Smooth muscle cell (in vitro differentiated cells): ENCODE results near the gene GRAPL. TPM values are rescaled to one million over a fixed set of nuclear protein-coding genes. Genes with fewer than 3 reads are reported as not detected.
"Not testable (repeated sequence)": the region's sequence is repeated elsewhere in the genome, so short reads cannot be mapped to it uniquely, and the experiment has no call there.

Experiments used
- DNase-seq: peaks from one replicate; lab custom pipeline; 2025; ENCODE audit not compliant: unreplicated experiment; lab: John Stamatoyannopoulos, UW
- H2AFZ ChIP-seq: fragments of 200-600 bp; sonication (generic); 2 replicates; pipeline ENCODE4 v1.6.0; 2016; ENCODE audit warnings: antibody characterized with exemption, low read depth, mild to moderate bottlenecking
- H3F3A ChIP-seq: fragments of 200-600 bp; sonication (generic); 2 replicates; pipeline ENCODE4 v1.6.0; 2017; ENCODE audit warnings: antibody characterized with exemption, low read depth
- H3K27ac ChIP-seq: fragments of 200-600 bp; sonication (generic); 2 replicates; pipeline ENCODE4 v1.5.1; 2016; ENCODE audit warnings: low read depth, mild to moderate bottlenecking
- H3K27me3 ChIP-seq: fragments of 200-600 bp; sonication (generic); 2 replicates; pipeline ENCODE4 v1.6.1; 2016; ENCODE audit warnings: low read depth, mild to moderate bottlenecking
- H3K36me3 ChIP-seq: fragments of 200-600 bp; sonication (generic); 2 replicates; pipeline ENCODE4 v1.5.1; 2016; ENCODE audit warnings: low read depth
- H3K4me1 ChIP-seq: fragments of 200-600 bp; sonication (generic); 2 replicates; pipeline ENCODE4 v1.5.1; 2016; ENCODE audit warnings: low read depth
- H3K4me2 ChIP-seq: fragments of 200-600 bp; sonication (generic); 2 replicates; pipeline ENCODE4 v1.6.0; 2016; ENCODE audit warnings: mild to moderate bottlenecking
- H3K4me3 ChIP-seq: fragments of 200-600 bp; sonication (generic); 2 replicates; pipeline ENCODE4 v1.5.1; 2016; ENCODE audit warnings: mild to moderate bottlenecking
- H3K79me2 ChIP-seq: fragments of 200-600 bp; sonication (generic); 2 replicates; pipeline ENCODE4 v1.6.0; 2016; ENCODE audit warnings: low read depth, mild to moderate bottlenecking
- H3K9ac ChIP-seq: fragments of 200-600 bp; sonication (generic); 2 replicates; pipeline ENCODE4 v1.6.0; 2016; ENCODE audit warnings: low read depth
- H3K9me3 ChIP-seq: fragments of 200-600 bp; sonication (generic); replicated peaks from 2 replicates; pipeline ENCODE4 v1.5.1; 2016; ENCODE audit warnings: low read depth
- H4K20me1 ChIP-seq: fragments of 200-600 bp; sonication (generic); 2 replicates; pipeline ENCODE4 v1.6.0; 2016; ENCODE audit warnings: low read depth
- WGBS: methylation state at CpG from one replicate; pipeline ENCODE4 v1.1.7; 2016; ENCODE audit warnings: low lambda C conversion rate; 5-methylcytosine and 5-hydroxymethylcytosine counted together
- polyA plus RNA-seq: library from polyadenylated mRNA; unstranded; fragments of >200 nt; fragmentation: Nextera tagmentation; extraction: Ambion mirVana; gene quantifications from 2 replicates; pipeline ENCODE4 v1.2.1, GENCODE V29; 2016
- total RNA-seq: library from RNA; depleted of rRNA; stranded (reverse); fragments of >200 nt; gene quantifications from 2 replicates; pipeline ENCODE4 v1.2.3, GENCODE V29; 2014

GRAPL gene
- total RNA-seq (not detected in 2 replicates), polyA plus RNA-seq (not detected in 2 replicates)

DNA sequence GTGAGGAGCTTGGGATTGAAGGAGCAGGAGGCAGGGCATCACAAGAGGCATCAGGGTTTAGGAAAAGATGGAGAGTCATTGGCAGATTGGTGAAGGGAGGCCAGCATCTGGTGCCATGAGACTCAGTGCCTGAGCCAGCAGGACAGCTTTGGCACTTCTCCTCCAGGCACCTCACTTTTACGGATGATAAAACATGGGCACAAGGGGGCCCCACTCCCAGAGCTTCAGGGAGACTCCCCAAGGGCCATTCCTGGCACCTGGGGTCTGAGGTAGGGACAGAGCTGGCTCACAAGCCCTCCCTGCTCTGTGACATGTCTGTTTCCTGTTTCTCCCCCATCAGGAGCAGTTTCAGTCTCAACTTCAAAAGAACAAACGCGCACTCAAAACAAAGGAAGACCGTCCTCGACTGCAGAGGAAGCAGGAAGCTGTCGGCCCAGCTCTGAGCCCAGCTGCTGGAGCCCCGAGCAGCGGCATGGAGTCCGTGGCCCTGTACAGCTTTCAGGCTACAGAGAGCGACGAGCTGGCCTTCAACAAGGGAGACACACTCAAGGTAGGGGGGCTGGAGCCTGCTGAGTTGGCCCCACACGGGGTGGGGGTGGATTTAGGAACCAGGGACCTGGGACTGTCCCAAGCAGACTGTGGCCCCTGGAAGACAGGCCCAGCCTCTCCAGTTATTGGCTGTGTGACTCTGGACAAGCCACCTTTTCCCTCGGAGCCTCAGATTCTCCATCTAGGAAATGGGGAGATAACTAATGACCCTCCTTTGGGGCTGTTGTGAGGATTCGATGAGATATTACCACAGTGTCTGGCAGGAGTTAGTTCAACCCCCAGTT, at the start of gene GRAPL:
Gene GRAPL, plus strand, starts transcription at position 442 of the 833 bp plus-strand sequence. Its CDS starts 31 bp downstream, at position 473.
- H3F3A ChIP-seq, H3K4me3 ChIP-seq, DNase-seq, H2AFZ ChIP-seq, H3K9ac ChIP-seq, H3K4me2 ChIP-seq, H3K79me2 ChIP-seq, H3K9me3 ChIP-seq, H3K4me1 ChIP-seq, H3K36me3 ChIP-seq, H3K27me3 ChIP-seq, H4K20me1 ChIP-seq, H3K27ac ChIP-seq: not testable (repeated sequence)
- no CpG with 5 or more reads among the region's 14 CpGs for WGBS

- H3K9ac ChIP-seq = not testable (repeated sequence)
Measured at GRCh38 chr17:19088804-19089685, 38.3 kb upstream of the GRAPL start.

GRCh38 chr17:19090058-19090772, 37.2 kb upstream of the GRAPL start:
- H3K27ac ChIP-seq, H3K4me2 ChIP-seq, H3F3A ChIP-seq, H3K27me3 ChIP-seq, H4K20me1 ChIP-seq, H3K9me3 ChIP-seq, H3K4me3 ChIP-seq, DNase-seq, H3K9ac ChIP-seq, H3K4me1 ChIP-seq, H3K36me3 ChIP-seq, H3K79me2 ChIP-seq, H2AFZ ChIP-seq: not testable (repeated sequence)
- WGBS = no CpG with 5 or more reads among the region's 13 CpGs

More at GRCh38 chr17:19088804-19089685, 38.3 kb upstream of the GRAPL start:
- H3K4me3 ChIP-seq, H3F3A ChIP-seq, H4K20me1 ChIP-seq, H3K4me1 ChIP-seq, DNase-seq, H3K27ac ChIP-seq, H3K79me2 ChIP-seq, H3K9me3 ChIP-seq, H3K36me3 ChIP-seq, H2AFZ ChIP-seq, H3K27me3 ChIP-seq, H3K4me2 ChIP-seq: not testable (repeated sequence)
- WGBS = no CpG with 5 or more reads among the region's 77 CpGs

- not testable (repeated sequence) for H3K79me2 ChIP-seq, H3K4me1 ChIP-seq, DNase-seq, H4K20me1 ChIP-seq, H3K36me3 ChIP-seq, H3K4me2 ChIP-seq, H3K27me3 ChIP-seq, H3K9me3 ChIP-seq, H3K27ac ChIP-seq, H3F3A ChIP-seq, H3K9ac ChIP-seq, H2AFZ ChIP-seq, H3K4me3 ChIP-seq
- 49% methylated on average over 10 of the region's 15 CpGs for WGBS
Measured at GRCh38 chr17:19092737-19093683, 34.4 kb upstream of the GRAPL start.

DNA sequence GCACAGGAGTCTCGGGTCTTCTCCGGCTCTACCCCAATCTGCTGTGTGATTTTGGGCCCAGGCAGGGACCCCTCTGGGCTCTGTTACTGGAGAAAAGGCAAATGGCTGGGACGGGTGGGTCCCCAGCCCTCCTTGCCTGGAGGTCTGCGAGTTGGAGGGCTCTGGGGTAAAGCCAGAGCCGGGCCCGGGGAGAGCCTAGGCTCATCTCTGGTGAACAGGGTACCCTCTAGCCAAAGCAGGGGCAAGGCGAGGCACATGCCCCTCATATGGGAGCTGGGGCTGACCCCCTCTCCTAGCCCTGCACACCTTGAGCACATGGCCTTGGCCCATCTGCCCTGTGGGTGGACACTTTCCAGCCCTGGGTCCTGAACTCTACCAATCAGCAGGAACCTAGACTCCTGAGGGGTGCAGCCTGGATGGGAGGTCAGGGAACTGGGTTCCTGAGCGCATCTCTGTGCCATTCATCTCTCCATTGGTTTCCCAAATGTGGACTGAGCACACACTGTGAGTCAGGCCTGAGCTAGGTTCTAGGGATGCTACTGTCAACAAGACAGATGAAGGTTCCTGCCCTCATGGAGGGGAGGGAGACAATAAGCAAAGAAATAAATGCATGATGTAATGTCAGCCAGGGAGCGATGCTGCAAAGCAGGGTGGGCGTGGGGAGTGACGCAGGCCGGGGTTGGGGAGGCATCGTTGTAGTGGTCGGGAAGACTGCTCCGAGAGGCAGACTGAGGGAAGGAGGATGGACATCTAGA, 33.5 kb upstream of the GRAPL start:
- H3K4me3 ChIP-seq, H3F3A ChIP-seq, H4K20me1 ChIP-seq, H3K9me3 ChIP-seq, H3K36me3 ChIP-seq, H3K4me2 ChIP-seq, H3K27me3 ChIP-seq, H3K79me2 ChIP-seq, H3K4me1 ChIP-seq, H3K27ac ChIP-seq, H2AFZ ChIP-seq, H3K9ac ChIP-seq, DNase-seq: not testable (repeated sequence)
- WGBS = 92% methylated on average over 7 of the region's 15 CpGs

DNA sequence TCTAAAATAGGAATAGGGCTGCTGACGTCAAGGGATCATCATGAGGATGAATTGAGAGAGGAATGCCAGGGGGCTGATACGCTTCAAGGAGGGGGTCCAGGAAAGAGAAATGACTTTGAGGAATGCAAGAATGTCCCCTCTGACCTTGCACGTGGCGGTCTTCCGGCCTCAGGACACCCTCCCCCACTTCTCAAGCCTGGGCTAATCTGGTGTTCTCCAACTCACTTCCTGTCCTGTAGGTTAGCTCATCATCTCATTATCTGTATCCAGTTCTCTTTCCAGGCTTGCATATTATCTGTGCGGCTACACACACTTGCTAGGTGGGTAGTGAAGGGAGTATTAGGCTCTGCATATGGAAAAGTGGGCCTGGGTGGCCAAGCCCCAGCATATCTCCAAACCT, 18.9 kb upstream of the GRAPL start:
- H3K36me3 ChIP-seq = not testable (repeated sequence)

More for the DNA sequence above, 18.9 kb upstream of the GRAPL start:
- not testable (repeated sequence) for H3K27ac ChIP-seq, DNase-seq, H3K4me1 ChIP-seq, H3K4me2 ChIP-seq, H3K9ac ChIP-seq, H3K27me3 ChIP-seq, H3K9me3 ChIP-seq, H3K4me3 ChIP-seq, H2AFZ ChIP-seq, H4K20me1 ChIP-seq, H3K79me2 ChIP-seq, H3F3A ChIP-seq
- WGBS = 40% methylated on average over 3 of the region's 6 CpGs
